HUES6 (cell line): ENCODE measurements around the gene SFXN3.

Experiments
- H3K27ac ChIP-seq: 2 replicates; pipeline ENCODE4 v1.7.0; 2013; ENCODE audit warnings: low read depth, mild to moderate bottlenecking, low read length, inconsistent platforms
- H3K27me3 ChIP-seq: 2 replicates; pipeline ENCODE4 v1.6.1; 2013; ENCODE audit warnings: low read length; ENCODE audit not compliant: control insufficient read depth, insufficient read depth
- H3K36me3 ChIP-seq: 2 replicates; pipeline ENCODE4 v1.6.1; 2013; ENCODE audit warnings: low read length; ENCODE audit not compliant: control insufficient read depth, insufficient read depth
- H3K4me1 ChIP-seq: 2 replicates; pipeline ENCODE4 v1.6.1; 2013; ENCODE audit warnings: low read length; ENCODE audit not compliant: control insufficient read depth, insufficient read depth
- H3K4me3 ChIP-seq: 2 replicates; pipeline ENCODE4 v1.5.1; 2013; ENCODE audit warnings: low read depth, low read length
- H3K9ac ChIP-seq: one replicate; pipeline ENCODE4 v1.6.1; 2013; ENCODE audit warnings: mild to moderate bottlenecking, low read length
- H3K9me3 ChIP-seq: 2 replicates; pipeline ENCODE4 v1.6.1; 2013; ENCODE audit warnings: low read depth, low read length; ENCODE audit not compliant: control insufficient read depth, insufficient read depth

Gene SFXN3

GRCh38 chr10:101031128-101031795, at the start of gene SFXN3, which contains the start of gene PDZD7:
SFXN3 (plus strand) TSS chr10:101031234; CDS start chr10:101034695, 3,461 bp downstream.
PDZD7 (minus strand) TSS chr10:101031129; CDS start chr10:101030219, 910 bp downstream.
- Histone ChIP-seq H3K9ac (peak within 1 kb of the TSS; percentile 21), H3K27ac (no peak within 1 kb of the TSS), H3K9me3 (no peaks in the 10 kb centered on the region), H3K4me3 (peak within 1 kb of the TSS; percentile 61), H3K27me3 (peaks cover 60% of the 10 kb centered on the region), H3K36me3 (no peaks in the 10 kb centered on the region), H3K4me1 (peaks cover 43% of the 10 kb centered on the region)

DNA sequence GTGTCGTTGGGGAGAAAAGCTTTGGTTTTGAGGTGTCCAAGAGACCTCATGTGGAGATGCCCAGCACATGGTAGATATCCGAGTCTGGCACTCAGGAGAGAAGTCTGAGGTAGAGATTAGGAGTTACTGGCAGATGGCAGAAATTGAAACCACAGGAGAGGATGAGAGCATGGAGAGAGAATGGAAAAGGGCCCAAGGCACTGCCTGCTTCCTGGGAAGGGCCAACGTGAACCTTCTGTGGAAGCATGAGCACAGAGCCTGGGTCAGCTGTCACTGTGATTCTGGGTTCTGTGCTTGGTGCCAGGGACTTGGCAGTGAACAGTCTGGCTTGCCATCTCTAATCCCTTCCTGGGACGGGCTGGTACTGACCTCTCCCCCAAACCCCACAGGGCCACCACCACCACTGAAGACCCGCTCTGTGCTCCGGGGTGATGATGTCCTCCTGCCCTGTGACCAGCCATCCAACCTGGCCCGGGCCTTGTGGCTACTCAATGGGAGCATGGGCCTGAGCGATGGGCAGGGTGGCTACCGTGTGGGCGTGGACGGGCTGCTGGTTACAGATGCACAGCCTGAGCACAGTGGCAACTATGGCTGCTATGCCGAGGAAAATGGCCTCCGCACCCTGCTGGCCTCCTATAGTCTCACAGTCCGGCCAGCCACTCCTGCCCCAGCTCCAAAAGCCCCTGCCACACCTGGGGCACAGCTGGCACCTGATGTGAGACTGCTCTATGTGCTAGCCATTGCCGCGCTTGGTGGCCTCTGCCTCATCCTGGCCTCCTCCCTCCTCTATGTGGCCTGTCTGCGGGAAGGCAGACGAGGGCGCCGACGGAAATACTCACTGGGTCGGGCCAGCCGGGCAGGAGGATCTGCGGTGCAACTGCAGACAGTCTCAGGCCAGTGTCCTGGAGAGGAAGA, 47.9 kb upstream of the SFXN3 start:
- H3K9ac ChIP-seq: peak overlapping the region; percentile 6
- no peaks in the 10 kb centered on the region for H3K9me3 ChIP-seq
- H3K27ac ChIP-seq: no peak overlapping the region
- no peaks in the 10 kb centered on the region for H3K27me3 ChIP-seq
- H3K4me1 ChIP-seq: no peaks in the 10 kb centered on the region; the same call in 1 of the 2 replicates
- no peak overlapping the region for H3K4me3 ChIP-seq
- H3K36me3 ChIP-seq: peaks cover 43% of the 10 kb centered on the region

DNA sequence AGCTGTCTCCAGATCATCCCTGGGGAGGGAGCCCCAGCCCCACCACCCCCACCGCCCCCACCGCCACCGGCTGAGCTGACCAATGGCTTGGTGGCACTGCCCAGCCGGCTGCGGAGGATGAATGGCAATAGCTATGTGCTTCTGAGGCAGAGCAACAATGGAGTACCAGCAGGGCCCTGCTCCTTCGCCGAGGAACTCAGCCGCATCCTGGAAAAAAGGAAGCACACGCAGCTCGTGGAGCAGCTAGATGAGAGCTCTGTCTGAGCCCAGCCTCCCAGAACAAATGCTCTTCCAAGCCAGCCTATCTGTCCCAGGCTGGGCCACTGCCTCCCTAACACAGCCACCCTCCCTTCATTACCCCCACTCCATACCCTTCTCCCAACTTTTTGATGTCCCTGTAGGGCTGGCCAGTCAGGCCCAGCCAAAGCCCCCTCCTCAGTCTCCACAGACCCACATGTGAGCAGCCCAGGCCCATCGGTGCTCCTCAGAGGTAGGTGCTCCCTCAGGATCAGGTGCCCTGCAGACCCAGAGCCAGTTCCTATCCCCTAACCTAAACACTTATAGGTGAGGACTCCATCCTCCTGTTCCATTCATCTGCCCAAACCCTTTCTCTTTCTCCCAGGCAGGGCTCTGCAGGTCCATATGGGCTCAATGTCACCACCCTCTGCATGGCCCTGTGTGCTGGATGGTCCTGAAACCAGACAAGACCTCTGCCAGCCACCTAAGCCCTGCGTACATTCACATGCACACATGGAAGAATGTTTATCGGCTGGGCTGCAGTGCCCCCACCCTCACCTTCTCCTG, 47.0 kb upstream of the SFXN3 start:
- Histone ChIP-seq H3K27me3 (no peaks in the 10 kb centered on the region), H3K4me3 (no peak overlapping the region), H3K9me3 (no peaks in the 10 kb centered on the region), H3K4me1 (no peaks in the 10 kb centered on the region; the same call in 1 of the 2 replicates), H3K27ac (no peak overlapping the region), H3K9ac (no peak overlapping the region), H3K36me3 (peaks cover 40% of the 10 kb centered on the region)

- Histone ChIP-seq H3K9me3 (no peaks in the 10 kb centered on the region), H3K27me3 (no peaks in the 10 kb centered on the region), H3K4me1 (no peaks in the 10 kb centered on the region; the same call in 1 of the 2 replicates), H3K4me3 (no peak overlapping the region), H3K36me3 (peaks cover 42% of the 10 kb centered on the region), H3K9ac (no peak overlapping the region), H3K27ac (no peak overlapping the region)
These were observed 46.3 kb upstream of the SFXN3 start for GRCh38 chr10:100984672-100985177.

DNA sequence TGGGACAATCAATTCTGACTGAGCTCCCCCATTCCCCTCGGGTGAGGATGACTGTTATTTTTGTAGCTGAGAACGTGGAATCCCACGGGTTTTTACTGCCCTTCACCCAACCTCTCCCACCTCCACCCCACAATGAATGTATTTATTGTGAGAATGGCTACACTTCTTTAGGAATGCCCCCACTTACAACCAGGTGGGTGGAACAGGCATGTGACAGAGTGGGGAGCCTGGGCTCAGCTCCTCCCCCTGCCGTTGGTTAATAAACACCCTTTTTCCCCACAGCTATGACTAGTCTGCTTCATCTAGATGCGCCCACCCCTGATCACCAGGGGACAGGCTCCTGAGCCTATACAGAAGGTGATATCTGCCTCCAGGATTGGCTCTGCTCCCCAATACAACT, 45.7 kb upstream of the SFXN3 start:
- H3K4me3 ChIP-seq: no peak overlapping the region
- no peaks in the 10 kb centered on the region for H3K9me3 ChIP-seq
- H3K27me3 ChIP-seq: no peaks in the 10 kb centered on the region
- H3K4me1 ChIP-seq: no peaks in the 10 kb centered on the region; the same call in 1 of the 2 replicates
- H3K9ac ChIP-seq: no peak overlapping the region
- no peak overlapping the region for H3K27ac ChIP-seq
- peaks cover 41% of the 10 kb centered on the region for H3K36me3 ChIP-seq

GRCh38 chr10:100986623-100986951, 44.4 kb upstream of the SFXN3 start:
- no peak overlapping the region for H3K27ac ChIP-seq
- no peaks in the 10 kb centered on the region; the same call in 1 of the 2 replicates for H3K4me1 ChIP-seq
- H3K36me3 ChIP-seq: peaks cover 41% of the 10 kb centered on the region
- H3K9me3 ChIP-seq: no peaks in the 10 kb centered on the region
- no peaks in the 10 kb centered on the region for H3K27me3 ChIP-seq
- peak overlapping the region; percentile 99 for H3K4me3 ChIP-seq
- peak overlapping the region; percentile 90 for H3K9ac ChIP-seq

- Histone ChIP-seq H3K9me3 (no peaks in the 10 kb centered on the region), H3K9ac (peak within 1 kb of the TSS; percentile 90), H3K4me1 (no peaks in the 10 kb centered on the region; the same call in 1 of the 2 replicates), H3K36me3 (peaks cover 42% of the 10 kb centered on the region), H3K27me3 (no peaks in the 10 kb centered on the region), H3K27ac (peak within 1 kb of the TSS; percentile 60), H3K4me3 (peak within 1 kb of the TSS; percentile 99)
These were observed 43.9 kb upstream of the SFXN3 start, which contains the start of the genes MRPL43 and TWNK for GRCh38 chr10:100986952-100987684. MRPL43 (minus strand) TSS chr10:100987497; CDS start chr10:100987443, 54 bp downstream. TWNK (plus strand) TSS chr10:100987543; CDS start chr10:100988211, 668 bp downstream.

- Histone ChIP-seq H3K4me3 (peak overlapping the region; percentile 99), H3K27ac (peak overlapping the region; percentile 60), H3K36me3 (peaks cover 42% of the 10 kb centered on the region), H3K4me1 (no peaks in the 10 kb centered on the region; the same call in 1 of the 2 replicates), H3K27me3 (no peaks in the 10 kb centered on the region), H3K9me3 (no peaks in the 10 kb centered on the region), H3K9ac (peak overlapping the region; percentile 90)
These were observed 43.4 kb upstream of the SFXN3 start for GRCh38 chr10:100987685-100988049.

- Histone ChIP-seq H3K4me3 (peak overlapping the region; percentile 99), H3K9me3 (no peaks in the 10 kb centered on the region), H3K27ac (peak overlapping the region; percentile 60; the same call in 1 of the 2 replicates), H3K9ac (peak overlapping the region; percentile 90), H3K4me1 (no peaks in the 10 kb centered on the region; the same call in 1 of the 2 replicates), H3K27me3 (no peaks in the 10 kb centered on the region), H3K36me3 (peaks cover 41% of the 10 kb centered on the region)
These were observed 42.9 kb upstream of the SFXN3 start for GRCh38 chr10:100988166-100988565.

DNA sequence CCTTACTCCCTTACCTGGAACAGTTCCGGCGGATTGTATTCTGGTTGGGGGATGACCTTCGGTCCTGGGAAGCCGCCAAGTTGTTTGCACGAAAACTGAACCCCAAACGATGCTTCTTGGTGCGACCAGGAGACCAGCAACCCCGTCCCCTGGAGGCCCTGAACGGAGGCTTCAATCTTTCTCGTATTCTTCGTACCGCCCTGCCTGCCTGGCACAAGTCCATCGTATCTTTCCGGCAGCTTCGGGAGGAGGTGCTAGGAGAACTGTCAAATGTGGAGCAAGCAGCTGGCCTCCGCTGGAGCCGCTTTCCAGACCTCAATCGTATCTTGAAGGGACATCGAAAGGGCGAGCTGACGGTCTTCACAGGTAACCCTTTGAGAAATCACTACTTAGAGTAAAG, 41.9 kb upstream of the SFXN3 start:
- H3K27me3 ChIP-seq: no peaks in the 10 kb centered on the region
- H3K4me3 ChIP-seq: peak overlapping the region; percentile 99; the same call in 1 of the 2 replicates
- peaks cover 47% of the 10 kb centered on the region for H3K36me3 ChIP-seq
- H3K9me3 ChIP-seq: no peaks in the 10 kb centered on the region
- no peak overlapping the region for H3K9ac ChIP-seq
- H3K4me1 ChIP-seq: no peaks in the 10 kb centered on the region; the same call in 1 of the 2 replicates
- H3K27ac ChIP-seq: no peak overlapping the region
